KOPT-K1 (cell line): ENCODE results near the gene EDA2R.

Source experiments
- H3K27ac ChIP-seq: fragments of 200-600 bp; sonication (generic); 2 replicates; pipeline ENCODE4 v1.5.1; 2016; ENCODE audit warnings: antibody characterized with exemption, mild to moderate bottlenecking, low read depth, low read length; ENCODE audit not compliant: poor library complexity, severe bottlenecking
- H3K36me3 ChIP-seq: fragments of 200-600 bp; sonication (generic); 2 replicates; pipeline ENCODE4 v1.5.1; 2017; ENCODE audit warnings: antibody characterized with exemption, mild to moderate bottlenecking, low read length, moderate library complexity; ENCODE audit not compliant: insufficient read depth
- H3K9me3 ChIP-seq: fragments of 200-600 bp; sonication (generic); 2 replicates; pipeline ENCODE4 v1.5.1; 2017; ENCODE audit warnings: antibody characterized with exemption, low read length, mild to moderate bottlenecking; ENCODE audit not compliant: insufficient read depth, poor library complexity, severe bottlenecking

EDA2R gene

DNA sequence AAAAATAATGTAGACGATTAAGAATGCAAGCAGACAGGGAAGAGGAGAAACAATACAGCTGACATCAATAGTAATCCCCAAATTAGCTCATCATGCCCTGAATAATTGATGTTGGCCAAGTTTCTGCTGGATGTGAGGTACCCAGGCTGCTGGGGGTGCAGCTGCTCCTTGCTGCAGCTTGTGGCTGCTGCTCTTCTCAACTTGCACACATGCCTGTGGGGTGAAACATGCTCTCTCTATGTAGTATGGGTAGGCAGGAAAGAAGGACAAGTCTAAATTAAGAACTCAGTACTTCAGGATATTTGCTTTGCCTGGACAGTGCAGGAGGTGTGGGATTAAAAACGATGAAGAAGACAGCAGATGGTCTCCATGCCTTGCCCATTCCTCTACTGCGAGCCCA is 16.7 kb downstream of the EDA2R start:
- no peak overlapping the region for H3K27ac ChIP-seq
- no peaks in the 10 kb centered on the region for H3K9me3 ChIP-seq
- H3K36me3 ChIP-seq: no peaks in the 10 kb centered on the region

DNA sequence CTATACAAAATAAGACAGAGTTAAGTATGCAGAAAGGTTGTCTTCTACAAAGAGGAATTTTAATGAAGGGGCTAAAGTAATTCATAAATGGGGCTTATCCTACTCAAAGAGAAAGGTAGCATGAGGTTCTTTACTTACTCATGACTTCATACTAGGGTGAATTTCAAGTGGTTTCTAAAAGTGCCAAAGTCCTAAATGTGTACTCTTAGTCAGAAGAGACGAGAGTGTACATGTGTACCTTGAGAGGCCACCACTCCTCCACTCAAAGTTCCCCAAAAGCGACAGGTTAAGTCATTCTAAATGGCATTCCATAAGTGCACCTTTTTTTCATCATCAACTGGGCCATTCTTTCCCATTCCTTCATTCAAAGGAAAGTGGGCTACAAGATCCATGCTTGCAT is 21.9 kb downstream of the EDA2R start:
- Histone ChIP-seq H3K36me3 (no peaks in the 10 kb centered on the region), H3K9me3 (no peaks in the 10 kb centered on the region), H3K27ac (no peak overlapping the region)

DNA sequence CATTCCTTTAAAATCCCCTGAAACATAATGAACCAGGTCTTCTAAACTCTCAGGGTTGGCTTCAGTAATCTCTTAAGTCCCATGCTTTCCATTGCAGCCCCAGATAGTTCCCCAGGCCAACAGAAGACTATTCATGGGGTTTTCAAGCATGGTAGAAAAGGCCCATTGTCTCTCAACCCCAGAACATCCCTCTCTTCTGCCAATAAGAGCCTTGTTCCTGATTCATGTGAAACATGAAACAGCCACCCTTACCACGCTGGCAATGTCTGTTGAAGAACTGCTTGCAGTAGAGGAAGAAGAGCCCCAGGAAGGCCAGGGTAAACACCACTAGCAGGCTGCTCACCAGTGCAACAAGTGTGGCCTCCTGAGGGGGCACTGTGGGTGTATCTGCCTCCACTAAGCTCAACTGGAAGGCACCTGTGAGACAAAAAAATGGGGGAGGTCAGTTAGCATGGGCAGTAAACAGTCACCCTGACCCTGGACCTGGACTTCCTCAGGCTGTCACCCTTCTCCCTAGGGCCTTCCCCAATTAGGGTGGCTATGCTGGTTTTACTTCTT is 36.4 kb downstream of the EDA2R start:
- no peaks in the 10 kb centered on the region for H3K36me3 ChIP-seq
- no peak overlapping the region for H3K27ac ChIP-seq
- no peaks in the 10 kb centered on the region for H3K9me3 ChIP-seq

DNA sequence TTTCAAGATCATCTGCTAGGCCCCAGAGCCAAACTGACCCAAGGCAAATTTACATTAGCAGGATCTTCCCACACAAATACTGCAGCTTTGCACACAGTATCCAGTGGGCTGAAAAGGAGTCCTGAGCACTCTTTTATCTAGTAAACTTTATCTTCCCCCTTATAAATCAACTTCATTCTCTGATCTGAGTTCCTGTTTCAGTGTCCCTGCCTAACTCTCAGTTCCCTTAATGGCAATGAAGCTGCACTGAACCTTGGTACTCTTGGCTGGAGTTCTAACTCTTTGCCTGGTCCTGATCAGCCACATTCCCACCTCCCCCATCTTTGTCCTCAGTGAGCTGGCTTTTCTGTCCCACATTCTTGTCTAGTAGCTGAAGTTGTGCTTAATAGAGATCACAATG is 37.4 kb downstream of the EDA2R start:
- H3K9me3 ChIP-seq: no peaks in the 10 kb centered on the region
- H3K27ac ChIP-seq: no peak overlapping the region
- H3K36me3 ChIP-seq: no peaks in the 10 kb centered on the region

DNA sequence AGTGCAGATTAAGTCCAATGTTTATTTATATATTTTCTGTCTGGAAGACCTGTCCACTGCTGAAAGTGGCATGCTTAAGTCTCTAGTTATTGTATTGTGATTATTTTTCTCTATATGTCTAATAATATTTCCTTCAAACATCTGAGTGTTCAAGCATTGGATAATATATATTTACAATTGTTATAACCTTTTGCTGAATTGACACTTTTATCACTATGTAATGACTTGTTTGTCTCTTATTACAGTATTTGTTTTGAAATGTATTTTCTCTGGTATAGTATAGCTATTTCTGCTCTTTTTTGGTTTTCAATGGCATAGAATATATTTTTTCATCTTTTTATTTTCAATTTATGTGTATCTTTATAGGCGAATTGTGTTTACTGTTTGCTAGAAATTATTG is 59.7 kb downstream of the EDA2R start:
- H3K9me3 ChIP-seq: no peaks in the 10 kb centered on the region
- no peaks in the 10 kb centered on the region for H3K36me3 ChIP-seq
- H3K27ac ChIP-seq: no peak overlapping the region

DNA sequence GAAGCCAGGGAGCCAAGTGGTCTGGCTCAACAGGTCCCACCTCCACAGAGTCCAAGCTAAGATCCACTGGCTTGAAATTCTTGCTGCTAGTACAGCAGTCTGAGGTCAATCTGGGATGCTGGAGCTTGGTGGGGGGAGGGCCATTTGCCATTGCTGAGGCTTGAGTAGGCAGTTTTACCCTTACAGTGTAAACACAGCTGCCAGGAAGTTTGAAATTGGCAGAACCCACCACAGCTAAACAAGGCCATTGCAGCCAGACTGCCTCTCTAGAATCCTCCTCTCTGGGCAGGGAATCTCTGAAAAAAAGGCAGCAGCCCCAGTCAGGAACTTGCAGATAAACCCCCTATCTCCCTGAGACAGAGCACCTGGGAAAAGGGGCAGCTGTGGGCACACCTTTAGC is 84.9 kb downstream of the EDA2R start:
- Histone ChIP-seq H3K9me3 (no peaks in the 10 kb centered on the region), H3K27ac (no peak overlapping the region), H3K36me3 (no peaks in the 10 kb centered on the region)

DNA sequence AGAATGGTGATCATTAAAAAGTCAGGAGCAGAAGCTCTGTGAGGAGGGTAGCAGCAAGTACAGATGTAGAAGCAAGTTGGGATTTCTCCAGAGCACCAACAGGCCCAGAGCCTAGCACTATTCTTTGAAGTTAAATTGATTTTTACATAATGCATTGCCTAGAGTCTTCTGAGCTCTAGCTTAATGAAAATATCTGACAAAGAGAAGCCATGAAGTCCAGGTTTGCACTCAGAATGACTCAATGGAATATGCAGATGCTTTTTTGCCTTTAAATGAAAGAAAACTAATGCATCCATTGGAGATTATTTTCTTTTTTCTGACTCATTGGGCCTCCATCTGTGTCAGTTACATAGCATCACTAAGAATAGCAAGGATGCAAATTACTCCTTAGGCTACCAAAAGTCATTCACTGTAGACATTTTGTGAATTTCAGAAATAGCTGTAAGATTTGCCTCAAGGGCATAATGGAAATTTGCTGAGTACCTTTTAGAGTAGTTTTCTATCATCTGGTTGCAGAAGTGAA is 91.0 kb downstream of the EDA2R start:
- Histone ChIP-seq H3K9me3 (no peaks in the 10 kb centered on the region), H3K36me3 (no peaks in the 10 kb centered on the region), H3K27ac (no peak overlapping the region)
